Naive thymus-derived CD4-positive, alpha-beta T cell (primary cell): ENCODE data around the gene TSEN54. TPM values are rescaled to one million over a fixed set of nuclear protein-coding genes. Genes with fewer than 3 reads are reported as not detected.

Experiments used
- ATAC-seq: fragments of 150-1000 bp; cut with Tn5 transposase; 2 replicates; pipeline ENCODE4 v1.10.0; 2021; ENCODE audit warnings: mild to moderate bottlenecking, moderate library complexity
- CTCF ChIA-PET: fragments of 350-600 bp; sonication (Branson Sonifier 250); formaldehyde crosslinking; loops from one replicate; lab custom pipeline; 2021; ENCODE audit warnings: antibody characterized with exemption; lab: Charles Lee
- POLR2A ChIA-PET: fragments of 350-600 bp; sonication (Branson Sonifier 250); formaldehyde crosslinking; loops from one replicate; lab custom pipeline; 2021; ENCODE audit warnings: antibody characterized with exemption, inconsistent platforms; lab: Charles Lee
- DNase-seq, 9 donors: peaks; one replicate each; pipeline versions ENCODE4 v3.0.0 to v3.0.0-alpha.2; 2020 to 2022; ENCODE audit warnings: mixed read lengths in 1 of 9
- H3K27ac ChIP-seq: one replicate; pipeline ENCODE4 v1.7.0; 2013; ENCODE audit warnings: mild to moderate bottlenecking, low read depth, low read length, moderate library complexity
- H3K27me3 ChIP-seq, 2 donors: one replicate each; pipeline ENCODE4 v1.7.0; 2013; ENCODE audit warnings: low read length in 2 of 2, mild to moderate bottlenecking in 2 of 2, moderate library complexity in 2 of 2; ENCODE audit not compliant: control insufficient read depth in 2 of 2, insufficient read depth in 2 of 2
- H3K36me3 ChIP-seq, 3 experiments: 1 replicate in 2 of 3; 2 replicates in 1 of 3; pipeline ENCODE4 v1.7.0; 2013; ENCODE audit warnings: low read length in 3 of 3, mild to moderate bottlenecking in 3 of 3, moderate library complexity in 1 of 3; ENCODE audit not compliant: insufficient read depth in 3 of 3, control insufficient read depth in 2 of 3
- H3K4me1 ChIP-seq, 2 donors: one replicate each; pipeline ENCODE4 v1.7.0; 2013; ENCODE audit warnings: low read length in 2 of 2, mild to moderate bottlenecking in 2 of 2, moderate library complexity in 1 of 2; ENCODE audit not compliant: control insufficient read depth in 2 of 2, insufficient read depth in 2 of 2
- H3K4me3 ChIP-seq: 2 replicates; pipeline ENCODE4 v1.7.0; 2013; ENCODE audit warnings: mild to moderate bottlenecking, low read length
- H3K9me3 ChIP-seq, 3 experiments: 1 replicate in 2 of 3; 2 replicates in 1 of 3; pipeline ENCODE4 v1.7.0; 2013; ENCODE audit warnings: low read length in 3 of 3; ENCODE audit not compliant: control insufficient read depth in 2 of 3
- H3K27ac Mint-ChIP-seq, 9 donors: one replicate each; pipeline ENCODE4 v1.8.0; 2020 to 2022; ENCODE audit warnings: mixed read lengths in 9 of 9, mild to moderate bottlenecking in 8 of 9, moderate library complexity in 5 of 9, inconsistent platforms in 2 of 9
- H3K27me3 Mint-ChIP-seq, 5 donors: one replicate each; pipeline ENCODE4 v1.8.0; 2021 to 2022; ENCODE audit warnings: mixed read lengths in 5 of 5, mild to moderate bottlenecking in 1 of 5
- H3K36me3 Mint-ChIP-seq, 5 donors: one replicate each; pipeline ENCODE4 v1.8.0; 2020 to 2022; ENCODE audit warnings: mixed read lengths in 5 of 5, mild to moderate bottlenecking in 3 of 5, inconsistent platforms in 1 of 5
- H3K4me1 Mint-ChIP-seq, 7 donors: one replicate each; pipeline ENCODE4 v1.8.0; 2020 to 2022; ENCODE audit warnings: mixed read lengths in 7 of 7, mild to moderate bottlenecking in 3 of 7, inconsistent platforms in 1 of 7
- H3K4me3 Mint-ChIP-seq, 10 donors: one replicate each; pipeline ENCODE4 v1.8.0; 2020 to 2022; ENCODE audit warnings: mild to moderate bottlenecking in 10 of 10, mixed read lengths in 10 of 10, moderate library complexity in 6 of 10, inconsistent platforms in 2 of 10
- H3K9me3 Mint-ChIP-seq, 11 donors: one replicate each; pipeline ENCODE4 v1.8.0; 2020 to 2022; ENCODE audit warnings: mixed read lengths in 11 of 11, mild to moderate bottlenecking in 4 of 11, inconsistent platforms in 1 of 11, moderate library complexity in 1 of 11
- intact Hi-C, 2 donors: fragments of 100-400 bp; cut with micrococcal nuclease; formaldehyde crosslinking; loops; one replicate each; pipeline ENCODE4 v1.15.1; 2023
- polyA plus RNA-seq, 2 donors: library from polyadenylated mRNA; unstranded; fragments of 300-500 nt; fragmentation: Illumina TruSeq; gene quantifications; one replicate each; pipeline ENCODE4 v1.2.3, GENCODE V29; 2021
- total RNA-seq, 6 experiments: library from RNA in 5 of 6; stranded (reverse) in 5 of 6; gene quantifications; 1 replicate in 5 of 6; 2 replicates in 1 of 6; pipeline ENCODE4 v1.2.3 and lab custom pipeline; 2021 to 2026

Gene TSEN54
- total and polyA plus RNA-seq, 7 experiments from 2014 or later: 36.2 to 85.0 (median 56.7) TPM

- ChIA-PET POLR2A (interaction anchor here (1.1 to 2.2 kb wide), 10 partner anchors 12 to 101 kb away, joined by 3 to 28 read pairs (median 4); partner anchors contain the start of genes GRB2, LLGL2, TMEM94 and TSEN54), CTCF (interaction anchor here (0.6 to 1.5 kb wide), 4 partner anchors 28 to 439 kb away, joined by 3 to 4 read pairs (median 4); partner anchors contain the start of gene TSEN54)
- ATAC-seq: no peak
- H3K27ac ChIP-seq: peak overlapping the region; percentile 73
- Mint-ChIP-seq H3K9me3 (no peaks in the 10 kb centered on the region), H3K36me3 (peaks cover 0 to 18% (median 11%) of the 10 kb centered on the region in 5 donors), H3K27ac (peak overlapping the region; percentile 94 to 98 (median 96)), H3K4me1 (peaks cover 18 to 39% (median 25%) of the 10 kb centered on the region in 7 donors), H3K27me3 (no peaks in the 10 kb centered on the region), H3K4me3 (peak overlapping the region in 9 of 10 donors; percentile 75 to 88 (median 80))
- H3K9me3 ChIP-seq: no peaks in the 10 kb centered on the region
- H3K36me3 ChIP-seq: peaks cover 0 to 26% (median under 1%) of the 10 kb centered on the region in 3 experiments
- intact Hi-C loops: loop anchor here (1.0 kb wide), 2 partner anchors 31 to 61 kb away; partner anchors contain the start of gene TMEM94 (in 1 of the 2)
- peak overlapping the region; percentile 49 for H3K4me3 ChIP-seq
- DNase-seq: no peak
- no peaks in the 10 kb centered on the region for H3K27me3 ChIP-seq
- peaks cover 16 to 25% of the 10 kb centered on the region in 2 donors for H3K4me1 ChIP-seq
These were observed 29.4 kb upstream of the TSEN54 start for GRCh38 chr17:75486951-75487350.

GRCh38 chr17:75487351-75488070 lies 28.8 kb upstream of the TSEN54 start:
- intact Hi-C loops: loop anchor here (1.0 kb wide), 2 partner anchors 31 to 61 kb away; partner anchors contain the start of gene TMEM94 (in 1 of the 2)
- Mint-ChIP-seq H3K4me1 (peaks cover 18 to 39% (median 24%) of the 10 kb centered on the region in 7 donors), H3K36me3 (peaks cover 0 to 18% (median 11%) of the 10 kb centered on the region in 5 donors), H3K4me3 (peak overlapping the region; percentile 75 to 88 (median 80)), H3K9me3 (no peaks in the 10 kb centered on the region), H3K27me3 (no peaks in the 10 kb centered on the region), H3K27ac (peak overlapping the region; percentile 94 to 98 (median 96))
- peaks cover 0 to 32% (median 5%) of the 10 kb centered on the region in 3 experiments for H3K36me3 ChIP-seq
- H3K4me1 ChIP-seq: peaks cover 16 to 25% of the 10 kb centered on the region in 2 donors
- CTCF ChIA-PET: interaction anchor here (0.6 to 1.5 kb wide), 6 partner anchors 28 to 440 kb away, joined by 3 to 5 read pairs (median 4); partner anchors contain the start of gene TSEN54
- H3K27me3 ChIP-seq: no peaks in the 10 kb centered on the region
- H3K4me3 ChIP-seq: peak overlapping the region; percentile 49
- H3K9me3 ChIP-seq: no peaks in the 10 kb centered on the region
- peak overlapping the region; percentile 73 for H3K27ac ChIP-seq
- ATAC-seq: peak; percentile 83
- POLR2A ChIA-PET: interaction anchor here (0.8 to 2.2 kb wide), 12 partner anchors 13 to 453 kb away, joined by 3 to 28 read pairs (median 4); partner anchors contain the start of genes GRB2, LLGL2, SLC25A19 and TMEM94
- peak in 8 of 9 donors; percentile 35 to 67 (median 62) for DNase-seq

GRCh38 chr17:75488693-75489510 lies 27.4 kb upstream of the TSEN54 start:
- no peaks in the 10 kb centered on the region for H3K27me3 Mint-ChIP-seq
- H3K9me3 Mint-ChIP-seq: no peaks in the 10 kb centered on the region
- H3K36me3 ChIP-seq: peaks cover 0 to 46% (median 5%) of the 10 kb centered on the region in 3 experiments
- peak overlapping the region in 8 of 9 donors; percentile 48 to 97 (median 88) for H3K27ac Mint-ChIP-seq
- peaks cover 16 to 25% of the 10 kb centered on the region in 2 donors for H3K4me1 ChIP-seq
- ATAC-seq (no peak), DNase-seq (no peak)
- intact Hi-C loops: no loop called here
- peaks cover 18 to 35% (median 24%) of the 10 kb centered on the region in 7 donors for H3K4me1 Mint-ChIP-seq
- ChIA-PET POLR2A (interaction anchor here (0.6 to 2.2 kb wide), 3 partner anchors 29 to 101 kb away, joined by 3 to 28 read pairs (median 5); partner anchors contain the start of gene TMEM94), CTCF (interaction anchor here (1.0 kb wide), 1 partner anchor 377 kb away, joined by 3 read pairs; no protein-coding TSS in a partner anchor)
- H3K4me3 ChIP-seq: no peak overlapping the region
- no peak overlapping the region for H3K27ac ChIP-seq
- H3K27me3 ChIP-seq: no peaks in the 10 kb centered on the region
- H3K36me3 Mint-ChIP-seq: peaks cover 0 to 18% (median 11%) of the 10 kb centered on the region in 5 donors
- no peaks in the 10 kb centered on the region for H3K9me3 ChIP-seq
- H3K4me3 Mint-ChIP-seq: peak overlapping the region in 3 of 10 donors; percentile 75 to 84 (median 81)

- Mint-ChIP-seq H3K27ac (peak overlapping the region in 5 of 9 donors; percentile 18 to 95 (median 73)), H3K4me3 (peak overlapping the region in 1 of 10 donors; percentile 43), H3K9me3 (no peaks in the 10 kb centered on the region), H3K27me3 (no peaks in the 10 kb centered on the region), H3K4me1 (peaks cover 18 to 35% (median 24%) of the 10 kb centered on the region in 7 donors), H3K36me3 (peaks cover 0 to 21% (median 11%) of the 10 kb centered on the region in 5 donors)
- DNase-seq (no peak), ATAC-seq (no peak)
- ChIA-PET POLR2A (no interaction called here), CTCF (interaction anchor here (1.0 to 1.3 kb wide), 2 partner anchors 33 to 378 kb away, joined by 3 to 4 read pairs; partner anchors contain the start of gene TMEM94)
- Histone ChIP-seq H3K27me3 (no peaks in the 10 kb centered on the region), H3K27ac (no peak overlapping the region), H3K9me3 (no peaks in the 10 kb centered on the region), H3K4me3 (no peak overlapping the region), H3K36me3 (peaks cover 0 to 52% (median 5%) of the 10 kb centered on the region in 3 experiments), H3K4me1 (peaks cover 16 to 25% of the 10 kb centered on the region in 2 donors)
- intact Hi-C loops: no loop called here
These were observed 26.8 kb upstream of the TSEN54 start for GRCh38 chr17:75489511-75489955.

- ATAC-seq (no peak), DNase-seq (no peak)
- POLR2A ChIA-PET: no interaction called here
- H3K4me1 Mint-ChIP-seq: peaks cover 18 to 30% (median 19%) of the 10 kb centered on the region in 7 donors
- no peak overlapping the region for H3K27ac ChIP-seq
- no peaks in the 10 kb centered on the region for H3K9me3 Mint-ChIP-seq
- H3K36me3 ChIP-seq: peaks cover 0 to 59% (median 5%) of the 10 kb centered on the region in 3 experiments
- no peak overlapping the region for H3K4me3 Mint-ChIP-seq
- intact Hi-C loops: no loop called here
- no peaks in the 10 kb centered on the region for H3K9me3 ChIP-seq
- peaks cover 0 to 28% (median 7%) of the 10 kb centered on the region in 5 donors for H3K36me3 Mint-ChIP-seq
- H3K4me3 ChIP-seq: no peak overlapping the region
- H3K4me1 ChIP-seq: peaks cover 16 to 25% of the 10 kb centered on the region in 2 donors
- H3K27me3 Mint-ChIP-seq: no peaks in the 10 kb centered on the region
- peak overlapping the region in 2 of 9 donors; percentile 25 to 55 for H3K27ac Mint-ChIP-seq
- CTCF ChIA-PET: interaction anchor here (1.0 to 1.3 kb wide), 2 partner anchors 34 to 378 kb away, joined by 3 to 4 read pairs; partner anchors contain the start of gene TMEM94
- no peaks in the 10 kb centered on the region for H3K27me3 ChIP-seq
These were observed 26.1 kb upstream of the TSEN54 start for GRCh38 chr17:75490173-75490743.
